Heart right ventricle (tissue), 16 donors: Measurements from ENCODE around the gene CACNB2. TPM values are rescaled to one million over a fixed set of nuclear protein-coding genes. Genes with fewer than 3 reads are reported as not detected.
A peak's percentile ranks its signal among the peaks of the same experiment; 100 is the strongest.

Experiments used
- ATAC-seq, 8 donors: fragments of 200-7000 bp; cut with Tn5 transposase; one replicate each; pipeline ENCODE4 v1.9.1; 2020; ENCODE audit warnings: mild to moderate bottlenecking in 8 of 8, moderate library complexity in 8 of 8, moderate number of reproducible peaks in 1 of 8
- DNase-seq, 2 donors: peaks; one replicate each; pipeline ENCODE4 v3.0.0-alpha.2; 2020
- H3K27ac ChIP-seq, 10 donors: fragments of 200-600 bp; sonication (generic) in 2 of 10; one replicate each; pipeline versions ENCODE4 v1.5.0 to v1.8.0; 2020 to 2022; ENCODE audit warnings: mild to moderate bottlenecking in 3 of 10
- H3K27me3 ChIP-seq, 7 donors: fragments of 200-600 bp; one replicate each; pipeline ENCODE4 v1.8.0; 2021 to 2022; ENCODE audit warnings: mild to moderate bottlenecking in 2 of 7
- H3K36me3 ChIP-seq, 9 donors: fragments of 200-600 bp; sonication (generic) in 1 of 9; one replicate each; pipeline versions ENCODE4 v1.5.0 to v1.8.0; 2020 to 2022; ENCODE audit warnings: mild to moderate bottlenecking in 2 of 9
- H3K4me1 ChIP-seq, 9 donors: fragments of 200-600 bp; sonication (generic) in 1 of 9; one replicate each; pipeline versions ENCODE4 v1.5.0 to v1.8.0; 2020 to 2022; ENCODE audit warnings: mild to moderate bottlenecking in 4 of 9
- H3K4me3 ChIP-seq, 10 donors: fragments of 200-600 bp; sonication (generic) in 2 of 10; one replicate each; pipeline versions ENCODE4 v1.5.0 to v1.8.0; 2020 to 2022; ENCODE audit warnings: mild to moderate bottlenecking in 7 of 10, moderate library complexity in 2 of 10
- H3K9me3 ChIP-seq, 11 donors: fragments of 200-600 bp in 10 of 11; sonication (generic) in 2 of 11; one replicate each; pipeline versions ENCODE4 v1.5.0 to v1.8.0; 2013 to 2022; ENCODE audit warnings: mild to moderate bottlenecking in 2 of 11, control low read depth in 1 of 11, moderate library complexity in 1 of 11
- CTCF ChIP-seq, 9 donors: fragments of 200-600 bp; sonication (generic) in 2 of 9; IDR thresholded peaks; one replicate each; pipeline versions ENCODE4 v1.5.0 to v1.8.0; 2021 to 2022; ENCODE audit warnings: antibody characterized with exemption in 9 of 9, mild to moderate bottlenecking in 5 of 9, moderate library complexity in 1 of 9
- WGBS, 2 donors: extraction: QIAGEN DNeasy Blood & Tissue Kit; methylation state at CpG; one replicate each; pipeline ENCODE4 v1.1.7; 2013; ENCODE audit warnings: inconsistent platforms in 1 of 2; 5-methylcytosine and 5-hydroxymethylcytosine counted together
- intact Hi-C, 10 donors: fragments of 100-400 bp; cut with DNase I; formaldehyde crosslinking; loops; one replicate each; pipeline versions ENCODE4 v1.11.1 to v1.14.2; 2022
- polyA plus RNA-seq, 2 donors: library from polyadenylated mRNA; stranded (reverse); fragments of 200-250 nt; gene quantifications; one replicate each; pipeline ENCODE4 v1.2.3, GENCODE V29; 2013
- total RNA-seq, 10 donors: library from RNA; stranded (reverse); fragmentation: NEBNext Ultra II Directional in 3 of 10; extraction: Animal tissue kit (Norgen Biotek cat#: 25700) in 3 of 10; gene quantifications; one replicate each; pipeline versions ENCODE4 v1.2.1 to v1.2.4, GENCODE V29; 2021 to 2023
- donor health status: Arrhythmogenic right ventricular cardiomyopathy.
- donor health status: ischemic (EF 13 %, LVEDD 7.1; RV severe dilation, severe dysfunction).
- donor health status: healthy with polysubstance abuse.
- donor health status: DM: no; HTN: yes; CAD: no.
- donor health status: DM: no; HTN: no; CAD: no.
- donor health status: ischemic (EF 25% LVEDD 6.9; RV normal size, moderate dysfunction).
- donor health status: ischemic (EF 25% LVEDD 5.7; RV mildly dilated, moderate dysfunction).
- donor health status: healthy.
- donor health status: DM: yes; HTN: yes; CAD: no.
- donor health status: Ischemic cardiomyopathy.
- donor health status: ischemic (EF 35%, LVEDD 5.7; RV mildly dilated, moderate dysfunction).
- donor health status: nonischemic (EF 11% LVEDD 7.7; RV severe dilation, severe dysfunction).
- donor health status: DM: yes; HTN: yes; CAD: no.
- donor health status: PGD.
- donor health status: ischemic (EF 29% LVEDD 5.4; RV normal size, mild dysfunction).
- donor health status: nonischemic (EF 23%, LVEDD 6.1; RV moderate dilation, normal function).

Gene CACNB2
- total and polyA plus RNA-seq, 12 donors = 8.9 to 71.1 (median 36.7) TPM

GRCh38 chr10:18231480-18231879, 91.3 kb downstream of the CACNB2 start:
- peaks cover 0 to 3% (median 0%) of the 10 kb centered on the region in 7 donors for H3K27me3 ChIP-seq
- no peaks in the 10 kb centered on the region for H3K9me3 ChIP-seq
- peaks cover 0 to 11% (median 0%) of the 10 kb centered on the region in 9 donors for H3K4me1 ChIP-seq
- no peak for ATAC-seq
- H3K4me3 ChIP-seq = no peak overlapping the region
- no peak for DNase-seq
- H3K27ac ChIP-seq = no peak overlapping the region
- no peaks in the 10 kb centered on the region for H3K36me3 ChIP-seq
- no peak for TF ChIP-seq CTCF (IDR thresholded peaks at IDR 0.05)
- intact Hi-C loops = loop anchor here in 3 of 10 donors (10.0 kb wide), 2 partner anchors 497 to 627 kb away; no protein-coding TSS in a partner anchor
- WGBS, 2 donors = 88 to 89% methylated on average over 2 of the region's 2 CpGs

GRCh38 chr10:18233775-18234174, 93.6 kb downstream of the CACNB2 start:
- ATAC-seq (peak; percentile 56 to 93 (median 86)), DNase-seq (peak; percentile 66 to 78)
- peak in 7 of 9 donors; percentile 35 to 52 (median 49) for TF ChIP-seq CTCF (IDR thresholded peaks at IDR 0.05)
- WGBS, 2 donors = 37 to 39% methylated on average over 8 of the region's 8 CpGs
- intact Hi-C loops = loop anchor here in 3 of 10 donors (10.0 kb wide), 2 partner anchors 499 to 629 kb away; no protein-coding TSS in a partner anchor
- Histone ChIP-seq H3K9me3 (no peaks in the 10 kb centered on the region), H3K36me3 (no peaks in the 10 kb centered on the region), H3K4me1 (peaks cover 0 to 15% (median 6%) of the 10 kb centered on the region in 9 donors), H3K27ac (peak overlapping the region in 1 of 10 donors; percentile 26), H3K4me3 (no peak overlapping the region), H3K27me3 (peaks cover 0 to 3% (median 0%) of the 10 kb centered on the region in 7 donors)

GRCh38 chr10:18235477-18235876, 95.3 kb downstream of the CACNB2 start:
- DNase-seq (no peak), ATAC-seq (peak in 4 of 8 donors; percentile 44 to 67 (median 56))
- Histone ChIP-seq H3K9me3 (no peaks in the 10 kb centered on the region), H3K27ac (peak overlapping the region in 2 of 10 donors; percentile 27 to 46), H3K4me3 (no peak overlapping the region), H3K4me1 (peaks cover 0 to 21% (median 0%) of the 10 kb centered on the region in 9 donors), H3K36me3 (no peaks in the 10 kb centered on the region), H3K27me3 (peaks cover 0 to 3% (median 0%) of the 10 kb centered on the region in 7 donors)
- intact Hi-C loops = loop anchor here in 4 of 10 donors (5.0 to 10.0 kb wide), 4 partner anchors 77 to 631 kb away; no protein-coding TSS in a partner anchor
- TF ChIP-seq CTCF (IDR thresholded peaks at IDR 0.05) = no peak
- WGBS, 2 donors = 54 to 61% methylated on average over 4 of the region's 4 CpGs

- no peak overlapping the region for H3K27ac ChIP-seq
- DNase-seq = no peak
- no peak for ATAC-seq
- intact Hi-C loops = loop anchor here in 4 of 10 donors (5.0 to 10.0 kb wide), 4 partner anchors 76 to 632 kb away; no protein-coding TSS in a partner anchor
- no peak for TF ChIP-seq CTCF (IDR thresholded peaks at IDR 0.05)
- H3K9me3 ChIP-seq = no peaks in the 10 kb centered on the region
- no peaks in the 10 kb centered on the region for H3K36me3 ChIP-seq
- H3K4me3 ChIP-seq = no peak overlapping the region
- peaks cover 0 to 21% (median 0%) of the 10 kb centered on the region in 9 donors for H3K4me1 ChIP-seq
- WGBS, 2 donors = 51 to 57% methylated on average over 3 of the region's 3 CpGs
- peaks cover 0 to 3% (median 0%) of the 10 kb centered on the region in 7 donors for H3K27me3 ChIP-seq
These were observed 96.5 kb downstream of the CACNB2 start for GRCh38 chr10:18236756-18237155.
